Effector memory CD4-positive, alpha-beta T cell (primary cell): ENCODE data around the gene DOCK9.

Experiments
- DNase-seq, 3 donors: peaks; one replicate each; pipeline ENCODE4 v3.0.0-alpha.2; 2020
- H3K27ac ChIP-seq: 2 replicates; pipeline ENCODE4 v1.7.0; 2013; ENCODE audit warnings: mild to moderate bottlenecking, low read length, moderate library complexity; ENCODE audit not compliant: insufficient read depth, poor library complexity, severe bottlenecking
- H3K27me3 ChIP-seq: replicated peaks from 2 replicates; pipeline ENCODE4 v1.7.0; 2013; ENCODE audit warnings: mild to moderate bottlenecking, low read length; ENCODE audit not compliant: insufficient read depth, control insufficient read depth, poor library complexity, severe bottlenecking
- H3K36me3 ChIP-seq: 2 replicates; pipeline ENCODE4 v1.7.0; 2013; ENCODE audit warnings: mild to moderate bottlenecking, low read length, moderate library complexity; ENCODE audit not compliant: control insufficient read depth, insufficient read depth
- H3K4me1 ChIP-seq: 2 replicates; pipeline ENCODE4 v1.7.0; 2013; ENCODE audit warnings: low read length, mild to moderate bottlenecking; ENCODE audit not compliant: control insufficient read depth, insufficient read depth, poor library complexity, severe bottlenecking
- H3K4me3 ChIP-seq: 2 replicates; pipeline ENCODE4 v1.7.0; 2013; ENCODE audit warnings: low read length, low read depth, mild to moderate bottlenecking; ENCODE audit not compliant: insufficient read depth, poor library complexity, severe bottlenecking
- H3K9me3 ChIP-seq: 2 replicates; pipeline ENCODE4 v1.7.0; 2013; ENCODE audit warnings: mild to moderate bottlenecking, low read length, moderate library complexity; ENCODE audit not compliant: control insufficient read depth

Gene DOCK9

DNA sequence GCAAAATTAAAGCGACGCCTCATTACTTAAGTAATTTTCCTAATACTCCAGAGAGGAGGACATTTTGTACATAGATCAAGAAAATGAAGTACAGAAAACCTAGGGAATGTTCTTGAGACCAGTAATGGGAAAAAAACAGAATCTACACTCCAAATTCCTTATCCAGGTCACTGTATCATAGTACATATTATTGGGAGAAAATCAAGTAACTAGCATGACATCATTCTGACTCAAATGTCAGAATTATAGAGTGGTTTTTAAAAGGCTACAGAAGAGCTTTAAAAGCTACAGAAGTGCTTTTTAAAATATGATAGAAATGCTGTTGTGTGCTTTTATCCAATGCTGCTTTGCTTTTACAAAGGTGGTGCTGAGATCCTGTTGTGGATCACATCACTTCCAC is 139.1 kb downstream of the DOCK9 start:
- no peak overlapping the region for H3K4me3 ChIP-seq
- H3K27me3 ChIP-seq, result no peaks in the 10 kb centered on the region
- peaks cover 16% of the 10 kb centered on the region for H3K36me3 ChIP-seq
- no peak overlapping the region for H3K27ac ChIP-seq
- no peaks in the 10 kb centered on the region for H3K4me1 ChIP-seq
- no peak for DNase-seq
- H3K9me3 ChIP-seq, result no peaks in the 10 kb centered on the region

DNA sequence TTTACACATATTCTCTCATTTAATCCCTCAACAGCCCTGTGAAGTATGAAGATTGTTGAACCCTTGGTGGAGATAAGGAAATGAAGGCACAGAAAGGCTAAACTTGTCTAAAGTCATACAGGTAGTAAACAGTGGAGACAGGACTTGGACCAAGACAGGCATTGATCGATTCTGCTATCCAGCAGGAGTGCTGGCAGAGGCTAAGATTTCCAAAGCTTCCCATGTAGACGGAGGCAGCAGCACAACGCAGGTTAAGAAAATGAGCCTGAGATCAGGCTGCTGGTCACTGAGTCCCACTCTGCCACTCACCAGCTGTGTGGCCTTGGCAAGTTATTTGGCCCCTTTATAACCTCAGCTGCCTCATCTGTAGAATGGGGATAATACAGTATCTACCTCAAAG is 140.0 kb downstream of the DOCK9 start:
- H3K4me1 ChIP-seq, result no peaks in the 10 kb centered on the region
- H3K36me3 ChIP-seq, result peaks cover 16% of the 10 kb centered on the region
- no peaks in the 10 kb centered on the region for H3K27me3 ChIP-seq
- no peak for DNase-seq
- H3K27ac ChIP-seq, result no peak overlapping the region
- no peaks in the 10 kb centered on the region for H3K9me3 ChIP-seq
- H3K4me3 ChIP-seq, result no peak overlapping the region

DNA sequence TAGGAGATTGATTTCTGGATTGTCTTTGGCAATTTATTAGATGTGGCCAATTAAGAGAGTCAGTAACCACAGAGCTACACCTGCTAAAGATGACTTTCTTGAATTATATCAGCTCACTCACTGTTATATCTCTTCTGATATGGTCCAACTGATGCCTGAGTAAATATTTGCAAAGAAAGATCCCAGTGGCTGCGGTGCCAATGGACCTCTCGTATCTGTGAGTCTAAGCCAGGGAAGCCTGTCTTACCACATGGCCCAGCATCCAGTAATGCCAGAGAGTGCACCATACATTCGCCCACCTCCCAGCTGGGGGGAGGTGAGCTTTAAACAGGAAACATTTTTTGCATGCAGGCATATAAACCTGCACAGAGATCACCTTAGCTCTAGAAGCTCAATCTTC is 142.7 kb downstream of the DOCK9 start:
- no peaks in the 10 kb centered on the region for H3K27me3 ChIP-seq
- H3K9me3 ChIP-seq, result no peaks in the 10 kb centered on the region
- H3K36me3 ChIP-seq, result peaks cover 39% of the 10 kb centered on the region
- no peak overlapping the region for H3K4me3 ChIP-seq
- DNase-seq, result no peak
- no peaks in the 10 kb centered on the region for H3K4me1 ChIP-seq
- no peak overlapping the region for H3K27ac ChIP-seq

DNA sequence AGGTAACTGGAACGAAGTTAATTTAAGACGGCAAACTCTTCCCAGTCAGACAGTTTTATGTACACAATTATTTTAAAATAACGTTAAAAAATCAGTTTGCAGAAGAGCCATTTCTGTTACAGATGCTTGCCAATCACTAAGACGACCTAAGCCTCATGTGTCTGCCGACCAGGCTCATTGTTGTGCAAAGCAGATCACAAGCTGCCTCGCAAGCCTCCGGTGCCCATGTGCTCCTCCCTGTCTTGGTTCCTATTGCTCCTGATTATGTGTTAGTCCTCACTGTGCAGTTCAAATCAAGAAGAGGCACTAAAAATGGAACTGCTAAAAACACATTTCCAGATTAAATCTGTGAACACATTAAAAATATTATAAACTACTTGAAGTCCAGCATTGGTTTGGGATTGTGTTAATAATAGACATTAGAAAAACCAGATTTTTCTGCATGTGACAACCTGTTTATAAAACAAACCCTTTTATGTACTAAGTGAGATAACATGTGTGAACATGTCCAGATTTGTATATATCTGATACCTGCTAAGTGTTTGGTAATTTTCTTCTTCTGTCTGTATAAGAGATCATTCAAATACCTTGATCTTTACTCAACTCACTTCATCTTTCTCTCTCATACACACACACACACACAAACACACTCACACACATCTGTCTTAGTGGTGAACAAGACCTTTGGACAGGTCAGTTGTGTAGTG is 143.5 kb downstream of the DOCK9 start:
- H3K27me3 ChIP-seq, result no peaks in the 10 kb centered on the region
- H3K27ac ChIP-seq, result no peak overlapping the region
- DNase-seq, result no peak
- peaks cover 42% of the 10 kb centered on the region for H3K36me3 ChIP-seq
- H3K4me3 ChIP-seq, result no peak overlapping the region
- H3K9me3 ChIP-seq, result no peaks in the 10 kb centered on the region
- H3K4me1 ChIP-seq, result no peaks in the 10 kb centered on the region

DNA sequence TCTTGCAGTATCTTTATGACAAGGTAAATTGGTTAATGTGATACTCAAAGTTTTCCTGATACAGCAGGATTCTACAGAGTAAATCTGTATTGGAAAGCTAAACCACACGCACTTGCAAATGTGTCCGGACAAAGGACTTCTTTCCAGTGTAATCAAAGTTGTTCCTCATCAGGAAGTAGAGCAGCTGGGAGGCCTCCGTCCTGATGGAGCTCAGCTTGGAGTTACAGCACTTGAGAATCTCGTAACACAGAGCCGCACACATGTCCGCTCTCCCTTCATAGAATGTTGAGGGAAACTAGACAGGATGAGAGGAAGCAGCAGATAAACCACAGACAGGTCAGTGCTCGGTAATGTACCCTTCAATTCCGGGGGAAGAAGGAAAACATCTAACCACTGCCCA is 146.6 kb downstream of the DOCK9 start:
- no peak overlapping the region for H3K4me3 ChIP-seq
- peaks cover 52% of the 10 kb centered on the region for H3K36me3 ChIP-seq
- DNase-seq, result no peak
- no peaks in the 10 kb centered on the region for H3K4me1 ChIP-seq
- no peaks in the 10 kb centered on the region for H3K27me3 ChIP-seq
- no peak overlapping the region for H3K27ac ChIP-seq
- no peaks in the 10 kb centered on the region for H3K9me3 ChIP-seq

DNA sequence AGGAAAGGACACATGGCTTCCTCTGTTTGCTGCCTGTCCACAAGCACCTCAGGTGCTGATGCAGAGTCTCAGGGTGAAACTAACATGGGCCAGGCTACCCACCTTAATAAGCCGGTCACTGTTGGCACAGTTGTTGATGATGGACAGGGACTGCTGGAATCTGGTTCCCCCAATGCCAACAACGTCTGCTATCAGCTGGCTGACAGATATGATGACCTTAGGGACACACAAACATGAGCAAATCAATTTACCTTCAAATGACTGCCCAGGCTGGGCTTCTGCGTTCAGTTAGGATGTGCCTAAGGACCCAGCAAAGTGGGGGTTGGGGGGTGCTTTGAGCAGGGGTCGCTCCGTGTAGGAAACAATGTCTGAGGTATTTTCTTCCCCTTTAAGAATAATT is 148.3 kb downstream of the DOCK9 start:
- no peak overlapping the region for H3K27ac ChIP-seq
- H3K27me3 ChIP-seq, result no peaks in the 10 kb centered on the region
- H3K9me3 ChIP-seq, result no peaks in the 10 kb centered on the region
- H3K4me1 ChIP-seq, result no peaks in the 10 kb centered on the region
- DNase-seq, result no peak
- H3K4me3 ChIP-seq, result no peak overlapping the region
- peaks cover 59% of the 10 kb centered on the region for H3K36me3 ChIP-seq

DNA sequence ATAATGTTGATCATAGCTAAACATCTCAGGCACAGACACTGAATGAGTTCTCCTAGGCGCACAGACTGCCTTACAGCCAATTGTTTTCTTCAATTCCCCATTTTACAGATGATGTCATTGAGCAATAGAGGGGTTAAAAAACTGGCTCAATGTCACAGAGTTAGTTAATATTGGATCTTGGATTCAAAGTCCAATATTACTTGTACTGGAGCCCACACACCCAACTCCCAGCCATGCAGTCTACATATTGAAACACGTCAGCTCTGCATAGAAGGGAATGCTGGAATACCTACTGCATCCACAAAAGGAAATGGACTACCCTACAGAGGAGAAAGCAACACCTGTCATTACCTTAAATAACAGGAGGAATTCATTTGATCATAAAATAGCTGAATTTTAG is 149.2 kb downstream of the DOCK9 start:
- no peak for DNase-seq
- Histone ChIP-seq H3K9me3 (no peaks in the 10 kb centered on the region), H3K27ac (no peak overlapping the region), H3K4me1 (no peaks in the 10 kb centered on the region), H3K4me3 (no peak overlapping the region), H3K36me3 (peaks cover 69% of the 10 kb centered on the region), H3K27me3 (no peaks in the 10 kb centered on the region)

DNA sequence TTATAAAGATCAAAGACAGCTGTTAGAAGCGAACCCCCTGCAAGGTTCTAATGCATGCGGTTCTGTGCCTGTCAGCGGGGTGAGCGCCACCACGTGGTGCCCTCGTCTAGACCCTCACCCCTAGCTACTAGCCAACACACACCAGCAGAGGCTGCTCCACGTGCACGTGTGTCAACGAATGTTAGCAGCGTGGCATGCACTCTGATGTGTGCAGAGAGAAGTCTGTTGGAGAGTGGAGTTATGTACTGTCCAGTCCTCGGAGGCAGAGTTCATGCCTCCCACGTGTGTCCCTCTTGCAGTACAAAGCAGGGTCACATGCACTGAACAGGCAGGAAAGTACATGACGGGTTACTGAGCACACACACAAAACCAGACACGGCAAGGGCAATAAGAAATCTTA is 150.4 kb downstream of the DOCK9 start:
- H3K27ac ChIP-seq, result no peak overlapping the region
- no peak for DNase-seq
- H3K9me3 ChIP-seq, result no peaks in the 10 kb centered on the region
- no peaks in the 10 kb centered on the region for H3K27me3 ChIP-seq
- no peak overlapping the region for H3K4me3 ChIP-seq
- H3K36me3 ChIP-seq, result peaks cover 71% of the 10 kb centered on the region
- H3K4me1 ChIP-seq, result no peaks in the 10 kb centered on the region

DNA sequence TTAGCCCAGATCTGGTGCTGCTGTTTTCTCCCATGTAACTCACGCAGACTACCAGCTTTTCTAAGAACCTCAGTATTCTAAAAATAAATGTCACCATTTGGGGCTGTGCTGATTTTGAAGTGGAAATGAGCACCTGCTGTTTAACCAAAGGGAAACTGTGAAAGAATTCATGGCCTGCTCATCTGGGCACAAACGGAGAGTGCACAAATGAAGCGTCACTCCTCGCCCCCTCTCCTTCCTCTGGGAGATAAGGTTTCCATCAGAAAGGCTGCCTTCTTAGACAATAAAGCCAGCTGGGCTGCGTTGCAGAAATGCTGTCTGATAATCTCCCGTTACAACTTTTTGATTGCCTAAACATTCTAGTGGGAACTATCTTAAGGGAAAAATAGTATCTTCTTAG is 151.7 kb downstream of the DOCK9 start:
- Histone ChIP-seq H3K4me3 (no peak overlapping the region), H3K9me3 (no peaks in the 10 kb centered on the region), H3K36me3 (peaks cover 63% of the 10 kb centered on the region), H3K4me1 (no peaks in the 10 kb centered on the region), H3K27me3 (no peaks in the 10 kb centered on the region), H3K27ac (no peak overlapping the region)
- DNase-seq, result no peak

DNA sequence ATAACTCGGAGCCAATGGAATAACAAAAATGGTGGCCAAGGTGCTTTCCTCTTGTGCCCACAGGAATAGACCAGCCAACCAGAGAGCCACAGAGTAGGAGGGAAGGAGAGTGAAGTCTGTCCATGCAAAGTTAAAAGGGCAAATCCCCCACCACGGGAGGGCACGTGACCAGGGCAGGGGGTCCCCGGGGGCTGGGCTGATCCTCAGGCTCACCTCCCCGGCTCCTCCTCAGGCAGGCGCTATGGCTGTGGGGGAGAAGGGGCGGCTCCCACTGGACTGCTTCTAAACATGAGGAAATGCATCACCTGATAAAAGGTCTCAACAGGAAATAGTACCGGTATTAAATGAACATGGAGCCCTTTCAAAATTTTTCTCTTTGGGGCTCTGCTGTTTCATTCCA is 152.2 kb downstream of the DOCK9 start:
- no peaks in the 10 kb centered on the region for H3K27me3 ChIP-seq
- no peaks in the 10 kb centered on the region for H3K4me1 ChIP-seq
- H3K27ac ChIP-seq, result no peak overlapping the region
- no peak overlapping the region for H3K4me3 ChIP-seq
- peaks cover 63% of the 10 kb centered on the region for H3K36me3 ChIP-seq
- no peak for DNase-seq
- H3K9me3 ChIP-seq, result no peaks in the 10 kb centered on the region
